ENCODE data around the gene KLHDC8A. TPM values are rescaled to one million over a fixed set of nuclear protein-coding genes. Genes with fewer than 3 reads are reported as not detected.
A peak's percentile ranks its signal among the peaks of the same experiment; 100 is the strongest.

Gene KLHDC8A
- total and polyA plus RNA-seq, 4 donors = 0.17 to 1.4 (median 0.41) TPM

DNA sequence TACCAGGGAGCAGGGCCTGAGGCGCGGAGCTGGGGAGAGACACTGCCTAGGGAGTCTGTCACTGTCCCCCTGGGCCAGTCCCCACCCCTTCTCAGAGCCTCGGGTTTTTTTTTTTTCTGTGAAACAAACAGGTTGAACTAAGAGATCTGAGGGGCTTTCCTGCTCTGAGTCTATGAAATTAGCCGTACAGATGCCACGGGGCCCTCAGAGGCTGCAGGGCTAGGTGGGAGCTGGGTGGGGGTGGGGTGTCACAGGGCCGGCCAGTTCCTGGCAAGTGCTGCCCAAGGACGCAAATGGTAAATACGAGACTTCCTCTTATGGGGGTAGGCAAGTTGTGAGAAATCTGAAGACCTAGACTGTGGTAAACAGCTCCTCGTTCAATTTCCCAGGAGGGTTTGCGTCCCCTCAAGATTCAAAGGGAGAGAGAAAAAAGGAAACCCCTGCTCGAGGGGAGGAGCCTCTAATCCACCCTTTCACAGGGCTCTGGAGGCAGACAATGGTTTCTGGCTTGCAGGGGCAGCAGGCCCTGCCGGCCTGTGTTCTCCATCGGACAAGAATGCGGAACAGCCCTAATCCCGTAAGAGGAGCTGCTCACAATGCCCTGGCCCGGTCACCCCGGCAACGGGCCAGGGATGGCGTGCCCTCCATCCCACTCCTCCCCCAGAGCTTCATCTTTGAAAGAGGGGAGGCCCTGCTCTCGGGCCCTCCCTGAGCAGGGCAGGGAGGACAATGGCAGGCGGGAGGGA lies 43.0 kb downstream of the KLHDC8A start:
- H3K9ac ChIP-seq (ENCODE audit: insufficient read depth in 1 of 2, low read length in 2 of 2) = peak overlapping the region in 1 of 2 donors; percentile 16
- TF ChIP-seq CTCF (IDR thresholded peaks at IDR 0.05; ENCODE audit: control extremely low read depth, extremely low read depth) = no peak
- WGBS, 2 donors = 14 to 17% methylated on average over 21 of the region's 21 CpGs
- H3K27me3 ChIP-seq (ENCODE audit: control insufficient read depth in 3 of 3, insufficient read depth in 3 of 3, low read length in 2 of 3) = no peaks in the 10 kb centered on the region
- DNase-seq (peak; percentile 79 to 83 (median 81)), ATAC-seq (ENCODE audit: insufficient read depth, low FRiP score) (peak; percentile 60)
- H3K4me1 ChIP-seq (ENCODE audit: control insufficient read depth in 5 of 5, insufficient read depth in 5 of 5, low read length in 5 of 5) = peaks cover 0 to 48% (median 20%) of the 10 kb centered on the region in 5 donors
- H3K4me3 ChIP-seq = no peak overlapping the region
- H3K36me3 ChIP-seq (ENCODE audit: control insufficient read depth in 4 of 4, insufficient read depth in 4 of 4, low read length in 4 of 4) = peaks cover 0 to 23% (median 4%) of the 10 kb centered on the region in 4 donors
- H3K9me3 ChIP-seq (ENCODE audit: control insufficient read depth in 4 of 4, insufficient read depth in 3 of 4, low read length in 3 of 4) = peaks cover 0 to 3% (median 0%) of the 10 kb centered on the region in 4 donors
- H3K27ac ChIP-seq (ENCODE audit: low read depth in 1 of 2, low read length in 1 of 2) = peak overlapping the region; percentile 43 to 94

GRCh38 chr1:205312866-205313562 lies 43.7 kb downstream of the KLHDC8A start:
- no peak overlapping the region for H3K4me3 ChIP-seq
- no peak for ATAC-seq (ENCODE audit: insufficient read depth, low FRiP score)

DNA sequence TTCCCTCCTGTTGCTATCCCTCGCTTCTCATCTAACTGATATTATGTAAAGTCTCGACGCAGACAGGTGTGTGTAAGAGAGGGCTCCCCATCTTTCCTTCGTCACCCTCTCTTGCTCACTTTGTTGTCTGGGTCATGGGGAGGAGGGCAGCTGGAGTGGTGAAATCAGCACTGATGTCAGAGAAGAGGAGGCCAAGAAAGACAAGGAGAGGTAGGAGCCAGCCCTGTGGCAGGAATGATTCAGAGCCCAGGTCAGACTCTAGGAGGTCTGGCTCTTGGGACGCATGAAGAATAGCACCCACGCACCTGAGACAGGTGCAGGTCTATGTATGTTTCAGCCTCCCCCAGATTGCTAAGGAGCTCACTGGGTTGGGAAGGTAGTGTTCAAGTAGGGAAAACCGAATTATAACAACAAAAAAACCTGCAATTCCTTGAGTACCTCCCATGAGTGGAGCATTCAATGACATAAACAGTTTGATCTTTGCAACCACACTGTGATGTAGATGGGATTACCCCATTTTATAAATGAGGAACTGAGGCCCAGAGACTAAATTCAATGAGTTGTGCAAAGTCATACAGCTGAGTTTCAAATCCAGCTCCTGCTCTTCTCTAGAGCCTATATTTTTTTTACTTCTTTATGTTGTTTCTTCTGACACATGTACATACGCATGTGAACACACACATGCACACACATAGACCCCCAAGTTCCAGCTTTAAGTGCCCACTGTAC lies 45.6 kb downstream of the KLHDC8A start:
- Histone ChIP-seq H3K27ac (ENCODE audit: low read depth in 1 of 2, low read length in 1 of 2) (peak overlapping the region in 1 of 2 donors; percentile 54), H3K9me3 (ENCODE audit: control insufficient read depth in 4 of 4, insufficient read depth in 3 of 4, low read length in 3 of 4) (no peaks in the 10 kb centered on the region), H3K27me3 (ENCODE audit: control insufficient read depth in 3 of 3, insufficient read depth in 3 of 3, low read length in 2 of 3) (no peaks in the 10 kb centered on the region), H3K9ac (ENCODE audit: insufficient read depth in 1 of 2, low read length in 2 of 2) (no peak overlapping the region), H3K4me1 (ENCODE audit: control insufficient read depth in 5 of 5, insufficient read depth in 5 of 5, low read length in 5 of 5) (peaks cover 0 to 22% (median 14%) of the 10 kb centered on the region in 5 donors), H3K36me3 (ENCODE audit: control insufficient read depth in 4 of 4, insufficient read depth in 4 of 4, low read length in 4 of 4) (peaks cover 0 to 49% (median 4%) of the 10 kb centered on the region in 4 donors), H3K4me3 (no peak overlapping the region)
- TF ChIP-seq CTCF (IDR thresholded peaks at IDR 0.05; ENCODE audit: control extremely low read depth, extremely low read depth) = no peak
- ATAC-seq (ENCODE audit: insufficient read depth, low FRiP score) (no peak), DNase-seq (no peak)
- 89 to 93% methylated on average over 8 of the region's 8 CpGs for WGBS, 2 donors

More at GRCh38 chr1:205312866-205313562, 43.7 kb downstream of the KLHDC8A start:
- Histone ChIP-seq H3K9ac (ENCODE audit: insufficient read depth in 1 of 2, low read length in 2 of 2) (no peak overlapping the region), H3K36me3 (ENCODE audit: control insufficient read depth in 4 of 4, insufficient read depth in 4 of 4, low read length in 4 of 4) (peaks cover 0 to 30% (median 4%) of the 10 kb centered on the region in 4 donors), H3K4me1 (ENCODE audit: control insufficient read depth in 5 of 5, insufficient read depth in 5 of 5, low read length in 5 of 5) (peaks cover 0 to 40% (median 20%) of the 10 kb centered on the region in 5 donors), H3K9me3 (ENCODE audit: control insufficient read depth in 4 of 4, insufficient read depth in 3 of 4, low read length in 3 of 4) (no peaks in the 10 kb centered on the region), H3K27me3 (ENCODE audit: control insufficient read depth in 3 of 3, insufficient read depth in 3 of 3, low read length in 2 of 3) (no peaks in the 10 kb centered on the region), H3K27ac (ENCODE audit: low read depth in 1 of 2, low read length in 1 of 2) (peak overlapping the region; percentile 43 to 94)
- no peak for TF ChIP-seq CTCF (IDR thresholded peaks at IDR 0.05; ENCODE audit: control extremely low read depth, extremely low read depth)
- 54 to 60% methylated on average over 10 of the region's 10 CpGs for WGBS, 2 donors
- DNase-seq = peak in 1 of 3 donors; percentile 46

Measured in lung (tissue), 12 donors.